ENCODE measurements around the gene GABRB1.

DNA sequence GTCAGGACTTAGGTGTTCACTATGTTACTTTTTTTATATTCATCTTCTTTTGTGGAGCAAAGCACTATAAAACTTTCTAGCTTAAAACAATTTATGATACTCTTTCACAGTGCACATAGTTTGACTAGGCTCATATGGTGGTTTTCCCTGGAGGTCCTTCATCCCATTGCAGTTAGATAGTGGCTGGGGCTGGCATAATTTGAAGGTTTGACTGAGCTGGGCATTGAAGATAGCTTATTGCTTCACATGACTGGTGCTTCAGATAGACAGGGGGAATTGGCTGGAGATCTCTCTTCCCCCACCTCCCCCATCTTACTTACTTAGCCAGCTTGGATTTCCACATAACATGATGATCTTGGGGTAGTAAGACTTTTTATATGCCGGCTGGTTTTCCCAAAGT, 31.0 kb upstream of the GABRB1 start:
- TF ChIP-seq CTCF (IDR thresholded peaks at IDR 0.05; ENCODE audit: borderline replicate concordance, extremely low read depth, low read length, poor library complexity, severe bottlenecking) (no peak), EZH2 (IDR thresholded peaks at IDR 0.05; ENCODE audit: borderline replicate concordance, low read depth, low read length, severe bottlenecking) (no peak)

Measured in DND-41 (cell line).